Central memory CD8-positive, alpha-beta T cell (primary cell): ENCODE measurements around the gene RPS6KA1.
"Not testable (repeated sequence)": the region's sequence is repeated elsewhere in the genome, so short reads cannot be mapped to it uniquely, and the experiment has no call there.

Experiments used
- ATAC-seq: fragments of 150-1000 bp; cut with Tn5 transposase; replicated peaks from 2 replicates; pipeline ENCODE4 v1.10.0; 2022; ENCODE audit warnings: mild to moderate bottlenecking, moderate FRiP score, moderate number of reproducible peaks; ENCODE audit not compliant: poor library complexity, severe bottlenecking; ENCODE audit errors: extremely low read depth
- DNase-seq, 2 donors: peaks; one replicate each; pipeline ENCODE4 v3.0.0; 2021; ENCODE audit warnings: low spot score in 2 of 2
- H3K27ac Mint-ChIP-seq: one replicate; pipeline ENCODE4 v1.8.0; 2022; ENCODE audit warnings: low read depth, mild to moderate bottlenecking, moderate library complexity, mixed read lengths
- H3K27me3 Mint-ChIP-seq: one replicate; pipeline ENCODE4 v1.8.0; 2022; ENCODE audit warnings: mixed read lengths
- H3K36me3 Mint-ChIP-seq: one replicate; pipeline ENCODE4 v1.8.0; 2022; ENCODE audit warnings: mild to moderate bottlenecking, moderate library complexity, mixed read lengths; ENCODE audit not compliant: insufficient read depth
- H3K4me1 Mint-ChIP-seq: one replicate; pipeline ENCODE4 v1.8.0; 2022; ENCODE audit warnings: mixed read lengths
- H3K4me3 Mint-ChIP-seq: one replicate; pipeline ENCODE4 v1.8.0; 2022; ENCODE audit warnings: mild to moderate bottlenecking, moderate library complexity, mixed read lengths
- H3K9me3 Mint-ChIP-seq: one replicate; pipeline ENCODE4 v1.8.0; 2022; ENCODE audit warnings: mixed read lengths

Gene RPS6KA1

GRCh38 chr1:26593385-26593784 is 63.8 kb downstream of the RPS6KA1 start:
- DNase-seq (no peak), ATAC-seq (no peak)
- Mint-ChIP-seq H3K27ac (no peak overlapping the region), H3K27me3 (no peaks in the 10 kb centered on the region), H3K4me3 (no peak overlapping the region), H3K4me1 (peaks cover 7% of the 10 kb centered on the region), H3K36me3 (no peaks in the 10 kb centered on the region), H3K9me3 (no peaks in the 10 kb centered on the region)

- DNase-seq, ATAC-seq, H3K4me3 Mint-ChIP-seq, H3K9me3 Mint-ChIP-seq, H3K27me3 Mint-ChIP-seq, H3K27ac Mint-ChIP-seq, H3K36me3 Mint-ChIP-seq, H3K4me1 Mint-ChIP-seq: not testable (repeated sequence)
Observed at GRCh38 chr1:26594593-26594992, 65.0 kb downstream of the RPS6KA1 start.

- no peaks in the 10 kb centered on the region for H3K9me3 Mint-ChIP-seq
- no peak for ATAC-seq
- no peaks in the 10 kb centered on the region for H3K36me3 Mint-ChIP-seq
- H3K4me1 Mint-ChIP-seq: peaks cover 7% of the 10 kb centered on the region
- no peak overlapping the region for H3K27ac Mint-ChIP-seq
- H3K4me3 Mint-ChIP-seq: no peak overlapping the region
- DNase-seq: no peak
- no peaks in the 10 kb centered on the region for H3K27me3 Mint-ChIP-seq
Observed at GRCh38 chr1:26597629-26598039, 68.1 kb downstream of the RPS6KA1 start.

GRCh38 chr1:26598890-26599289 is 69.3 kb downstream of the RPS6KA1 start:
- Mint-ChIP-seq H3K27ac (no peak overlapping the region), H3K9me3 (no peaks in the 10 kb centered on the region), H3K36me3 (no peaks in the 10 kb centered on the region), H3K27me3 (no peaks in the 10 kb centered on the region), H3K4me1 (peaks cover 7% of the 10 kb centered on the region), H3K4me3 (no peak overlapping the region)
- no peak for DNase-seq
- ATAC-seq: no peak

GRCh38 chr1:26602378-26602959 is 72.9 kb downstream of the RPS6KA1 start:
- DNase-seq (peak in 1 of 2 donors; percentile 32), ATAC-seq (no peak)
- H3K27me3 Mint-ChIP-seq: no peaks in the 10 kb centered on the region
- H3K4me3 Mint-ChIP-seq: no peak overlapping the region
- H3K4me1 Mint-ChIP-seq: peaks cover 5% of the 10 kb centered on the region
- peaks cover 2% of the 10 kb centered on the region for H3K36me3 Mint-ChIP-seq
- no peak overlapping the region for H3K27ac Mint-ChIP-seq
- H3K9me3 Mint-ChIP-seq: no peaks in the 10 kb centered on the region

- DNase-seq (no peak), ATAC-seq (no peak)
- Mint-ChIP-seq H3K36me3 (peaks cover 2% of the 10 kb centered on the region), H3K9me3 (no peaks in the 10 kb centered on the region), H3K4me1 (no peaks in the 10 kb centered on the region), H3K4me3 (no peak overlapping the region), H3K27ac (no peak overlapping the region), H3K27me3 (no peaks in the 10 kb centered on the region)
Observed at GRCh38 chr1:26603856-26604255, 74.3 kb downstream of the RPS6KA1 start.

GRCh38 chr1:26607186-26607585 is 77.6 kb downstream of the RPS6KA1 start:
- Mint-ChIP-seq H3K4me1 (no peaks in the 10 kb centered on the region), H3K9me3 (no peaks in the 10 kb centered on the region), H3K4me3 (no peak overlapping the region), H3K27me3 (no peaks in the 10 kb centered on the region), H3K27ac (peak overlapping the region; percentile 23), H3K36me3 (peaks cover 2% of the 10 kb centered on the region)
- ATAC-seq (no peak), DNase-seq (no peak)

GRCh38 chr1:26608895-26609294 is 79.3 kb downstream of the RPS6KA1 start:
- Mint-ChIP-seq H3K4me1 (no peaks in the 10 kb centered on the region), H3K27me3 (no peaks in the 10 kb centered on the region), H3K4me3 (no peak overlapping the region), H3K27ac (no peak overlapping the region), H3K9me3 (no peaks in the 10 kb centered on the region), H3K36me3 (peaks cover 2% of the 10 kb centered on the region)
- ATAC-seq (no peak), DNase-seq (no peak)

GRCh38 chr1:26610781-26611180 is 81.2 kb downstream of the RPS6KA1 start:
- no peaks in the 10 kb centered on the region for H3K9me3 Mint-ChIP-seq
- no peak for ATAC-seq
- H3K27ac Mint-ChIP-seq: no peak overlapping the region
- no peak for DNase-seq
- no peaks in the 10 kb centered on the region for H3K27me3 Mint-ChIP-seq
- H3K36me3 Mint-ChIP-seq: peaks cover 2% of the 10 kb centered on the region
- no peaks in the 10 kb centered on the region for H3K4me1 Mint-ChIP-seq
- no peak overlapping the region for H3K4me3 Mint-ChIP-seq

- H3K4me3 Mint-ChIP-seq, DNase-seq, H3K9me3 Mint-ChIP-seq, H3K36me3 Mint-ChIP-seq, H3K4me1 Mint-ChIP-seq, H3K27me3 Mint-ChIP-seq, H3K27ac Mint-ChIP-seq, ATAC-seq: not testable (repeated sequence)
Observed at GRCh38 chr1:26612627-26613026, 83.1 kb downstream of the RPS6KA1 start.

GRCh38 chr1:26614655-26615411 is 85.3 kb downstream of the RPS6KA1 start:
- Mint-ChIP-seq H3K9me3 (no peaks in the 10 kb centered on the region), H3K4me3 (no peak overlapping the region), H3K27ac (no peak overlapping the region), H3K27me3 (no peaks in the 10 kb centered on the region), H3K4me1 (peaks cover 8% of the 10 kb centered on the region), H3K36me3 (peaks cover under 1% of the 10 kb centered on the region)
- ATAC-seq (no peak), DNase-seq (no peak)

- ATAC-seq (no peak), DNase-seq (no peak)
- no peak overlapping the region for H3K27ac Mint-ChIP-seq
Observed at GRCh38 chr1:26616881-26617280, 87.3 kb downstream of the RPS6KA1 start.

GRCh38 chr1:26618561-26618960 is 89.0 kb downstream of the RPS6KA1 start:
- DNase-seq (no peak), ATAC-seq (no peak)
- Mint-ChIP-seq H3K4me3 (no peak overlapping the region), H3K27me3 (no peaks in the 10 kb centered on the region), H3K4me1 (peaks cover 15% of the 10 kb centered on the region), H3K27ac (no peak overlapping the region), H3K9me3 (no peaks in the 10 kb centered on the region), H3K36me3 (peaks cover 16% of the 10 kb centered on the region)

More at GRCh38 chr1:26616881-26617280, 87.3 kb downstream of the RPS6KA1 start:
- no peaks in the 10 kb centered on the region for H3K27me3 Mint-ChIP-seq
- peaks cover 16% of the 10 kb centered on the region for H3K36me3 Mint-ChIP-seq
- H3K4me1 Mint-ChIP-seq: peaks cover 15% of the 10 kb centered on the region
- H3K9me3 Mint-ChIP-seq: no peaks in the 10 kb centered on the region
- no peak overlapping the region for H3K4me3 Mint-ChIP-seq
